ENCODE measurements around the gene ORAI3. TPM values are rescaled to one million over a fixed set of nuclear protein-coding genes. Genes with fewer than 3 reads are reported as not detected.

The ORAI3 gene
- total RNA-seq, 1 experiment from 2014 or later, result 10.8 TPM

DNA sequence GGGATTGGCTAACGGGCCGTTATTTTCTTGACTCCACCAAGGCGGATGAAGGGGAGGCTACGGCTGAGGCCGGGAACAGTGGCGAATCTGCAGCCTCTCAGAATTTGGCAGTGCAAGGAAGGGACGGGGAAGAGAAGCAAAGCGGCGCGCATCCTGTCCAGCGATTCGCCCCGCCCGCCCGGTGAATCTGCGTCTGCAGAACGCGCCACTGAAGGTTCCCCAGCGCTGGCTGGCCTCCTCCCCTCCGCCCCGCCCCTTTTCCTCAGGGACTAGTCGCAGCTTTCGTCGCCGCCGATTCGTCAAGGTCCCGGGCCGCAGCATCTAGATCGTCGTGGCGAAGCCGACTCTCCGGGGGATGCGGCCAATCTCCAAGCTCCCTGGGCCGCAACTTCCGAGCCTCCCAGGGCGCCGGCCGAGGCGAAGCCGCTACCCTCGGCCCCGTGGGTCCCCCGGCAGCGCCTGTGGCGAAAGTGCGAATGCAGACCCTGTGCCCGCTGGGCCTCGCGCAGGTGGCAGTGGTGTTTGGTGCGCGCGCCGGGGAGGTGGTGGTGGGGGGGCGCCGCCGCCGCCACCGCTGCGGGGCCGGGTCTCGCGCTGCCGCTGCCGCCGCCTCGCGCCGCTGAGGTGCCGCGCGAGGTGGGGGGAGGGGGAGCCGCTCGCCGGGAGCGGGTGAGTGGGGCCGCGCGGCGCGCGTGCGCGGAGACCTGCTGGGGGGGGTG, 8.7 kb downstream of the ORAI3 start, which contains the start of gene SETD1A (continued):
- TF ChIP-seq GABPB1 (CRISPR knock-in tag; IDR thresholded peaks at IDR 0.05), result peak; percentile 46; the same call in 1 of the 2 replicates
- no peak for TF ChIP-seq ZNF138 (CRISPR knock-in tag; conservative IDR thresholded peaks at IDR 0.05)
- TF ChIP-seq, protein P1, sequence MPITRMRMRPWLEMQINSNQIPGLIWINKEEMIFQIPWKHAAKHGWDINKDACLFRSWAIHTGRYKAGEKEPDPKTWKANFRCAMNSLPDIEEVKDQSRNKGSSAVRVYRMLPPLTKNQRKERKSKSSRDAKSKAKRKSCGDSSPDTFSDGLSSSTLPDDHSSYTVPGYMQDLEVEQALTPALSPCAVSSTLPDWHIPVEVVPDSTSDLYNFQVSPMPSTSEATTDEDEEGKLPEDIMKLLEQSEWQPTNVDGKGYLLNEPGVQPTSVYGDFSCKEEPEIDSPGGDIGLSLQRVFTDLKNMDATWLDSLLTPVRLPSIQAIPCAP (CRISPR knock-in tag; IDR thresholded peaks at IDR 0.05), result no peak; the same call in 1 of the 2 replicates
- TF ChIP-seq ZSCAN18 (CRISPR knock-in tag; IDR thresholded peaks at IDR 0.05), result no peak
- no peak for TF ChIP-seq KAT7 (CRISPR knock-in tag; IDR thresholded peaks at IDR 0.05; ENCODE audit: borderline replicate concordance)
- TF ChIP-seq, protein P2, sequence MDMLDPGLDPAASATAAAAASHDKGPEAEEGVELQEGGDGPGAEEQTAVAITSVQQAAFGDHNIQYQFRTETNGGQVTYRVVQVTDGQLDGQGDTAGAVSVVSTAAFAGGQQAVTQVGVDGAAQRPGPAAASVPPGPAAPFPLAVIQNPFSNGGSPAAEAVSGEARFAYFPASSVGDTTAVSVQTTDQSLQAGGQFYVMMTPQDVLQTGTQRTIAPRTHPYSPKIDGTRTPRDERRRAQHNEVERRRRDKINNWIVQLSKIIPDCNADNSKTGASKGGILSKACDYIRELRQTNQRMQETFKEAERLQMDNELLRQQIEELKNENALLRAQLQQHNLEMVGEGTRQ (CRISPR knock-in tag; IDR thresholded peaks at IDR 0.05), result no peak
- TF ChIP-seq ZNF317 (CRISPR knock-in tag; IDR thresholded peaks at IDR 0.05; ENCODE audit: borderline replicate concordance, low read depth), result no peak
- no peak for TF ChIP-seq NFE2L1 (CRISPR knock-in tag; IDR thresholded peaks at IDR 0.05)
- no peak for TF ChIP-seq ATF6 (CRISPR knock-in tag; IDR thresholded peaks at IDR 0.05)
- no peak for TF ChIP-seq NFYB (CRISPR knock-in tag; conservative IDR thresholded peaks at IDR 0.05; ENCODE audit: low read depth)
- TF ChIP-seq ZNF416 (CRISPR knock-in tag; IDR thresholded peaks at IDR 0.05), result 0 out of 2 replicates have a peak, but pooled peaks have one; percentile 34
- TF ChIP-seq E2F4 (CRISPR knock-in tag; IDR thresholded peaks at IDR 0.05; ENCODE audit: borderline replicate concordance, low read depth), result no peak
- TF ChIP-seq, protein P3, sequence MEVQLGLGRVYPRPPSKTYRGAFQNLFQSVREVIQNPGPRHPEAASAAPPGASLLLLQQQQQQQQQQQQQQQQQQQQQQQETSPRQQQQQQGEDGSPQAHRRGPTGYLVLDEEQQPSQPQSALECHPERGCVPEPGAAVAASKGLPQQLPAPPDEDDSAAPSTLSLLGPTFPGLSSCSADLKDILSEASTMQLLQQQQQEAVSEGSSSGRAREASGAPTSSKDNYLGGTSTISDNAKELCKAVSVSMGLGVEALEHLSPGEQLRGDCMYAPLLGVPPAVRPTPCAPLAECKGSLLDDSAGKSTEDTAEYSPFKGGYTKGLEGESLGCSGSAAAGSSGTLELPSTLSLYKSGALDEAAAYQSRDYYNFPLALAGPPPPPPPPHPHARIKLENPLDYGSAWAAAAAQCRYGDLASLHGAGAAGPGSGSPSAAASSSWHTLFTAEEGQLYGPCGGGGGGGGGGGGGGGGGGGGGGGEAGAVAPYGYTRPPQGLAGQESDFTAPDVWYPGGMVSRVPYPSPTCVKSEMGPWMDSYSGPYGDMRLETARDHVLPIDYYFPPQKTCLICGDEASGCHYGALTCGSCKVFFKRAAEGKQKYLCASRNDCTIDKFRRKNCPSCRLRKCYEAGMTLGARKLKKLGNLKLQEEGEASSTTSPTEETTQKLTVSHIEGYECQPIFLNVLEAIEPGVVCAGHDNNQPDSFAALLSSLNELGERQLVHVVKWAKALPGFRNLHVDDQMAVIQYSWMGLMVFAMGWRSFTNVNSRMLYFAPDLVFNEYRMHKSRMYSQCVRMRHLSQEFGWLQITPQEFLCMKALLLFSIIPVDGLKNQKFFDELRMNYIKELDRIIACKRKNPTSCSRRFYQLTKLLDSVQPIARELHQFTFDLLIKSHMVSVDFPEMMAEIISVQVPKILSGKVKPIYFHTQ (CRISPR knock-in tag; IDR thresholded peaks at IDR 0.05), result no peak
- TF ChIP-seq PRRX2 (CRISPR knock-in tag; IDR thresholded peaks at IDR 0.05), result 0 out of 2 replicates have a peak, but pooled peaks have one; percentile 7
- TF ChIP-seq, protein P4, sequence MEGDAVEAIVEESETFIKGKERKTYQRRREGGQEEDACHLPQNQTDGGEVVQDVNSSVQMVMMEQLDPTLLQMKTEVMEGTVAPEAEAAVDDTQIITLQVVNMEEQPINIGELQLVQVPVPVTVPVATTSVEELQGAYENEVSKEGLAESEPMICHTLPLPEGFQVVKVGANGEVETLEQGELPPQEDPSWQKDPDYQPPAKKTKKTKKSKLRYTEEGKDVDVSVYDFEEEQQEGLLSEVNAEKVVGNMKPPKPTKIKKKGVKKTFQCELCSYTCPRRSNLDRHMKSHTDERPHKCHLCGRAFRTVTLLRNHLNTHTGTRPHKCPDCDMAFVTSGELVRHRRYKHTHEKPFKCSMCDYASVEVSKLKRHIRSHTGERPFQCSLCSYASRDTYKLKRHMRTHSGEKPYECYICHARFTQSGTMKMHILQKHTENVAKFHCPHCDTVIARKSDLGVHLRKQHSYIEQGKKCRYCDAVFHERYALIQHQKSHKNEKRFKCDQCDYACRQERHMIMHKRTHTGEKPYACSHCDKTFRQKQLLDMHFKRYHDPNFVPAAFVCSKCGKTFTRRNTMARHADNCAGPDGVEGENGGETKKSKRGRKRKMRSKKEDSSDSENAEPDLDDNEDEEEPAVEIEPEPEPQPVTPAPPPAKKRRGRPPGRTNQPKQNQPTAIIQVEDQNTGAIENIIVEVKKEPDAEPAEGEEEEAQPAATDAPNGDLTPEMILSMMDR (IDR thresholded peaks at IDR 0.05), result no peak
- no peak for TF ChIP-seq ZNF263 (CRISPR knock-in tag; IDR thresholded peaks at IDR 0.05; ENCODE audit: low read depth)
- no peak for TF ChIP-seq SMAD4 (CRISPR knock-in tag; IDR thresholded peaks at IDR 0.05)
- TF ChIP-seq ATF2 (CRISPR knock-in tag; IDR thresholded peaks at IDR 0.05; ENCODE audit: borderline replicate concordance, low read depth), result no peak
- TF ChIP-seq GTF2I (CRISPR knock-in tag; conservative IDR thresholded peaks at IDR 0.05), result no peak
- TF ChIP-seq TP53 (CRISPR knock-in tag; IDR thresholded peaks at IDR 0.05), result no peak; the same call in 1 of the 2 replicates
- TF ChIP-seq EMX1 (CRISPR knock-in tag; IDR thresholded peaks at IDR 0.05), result no peak
- TF ChIP-seq, protein P5, sequence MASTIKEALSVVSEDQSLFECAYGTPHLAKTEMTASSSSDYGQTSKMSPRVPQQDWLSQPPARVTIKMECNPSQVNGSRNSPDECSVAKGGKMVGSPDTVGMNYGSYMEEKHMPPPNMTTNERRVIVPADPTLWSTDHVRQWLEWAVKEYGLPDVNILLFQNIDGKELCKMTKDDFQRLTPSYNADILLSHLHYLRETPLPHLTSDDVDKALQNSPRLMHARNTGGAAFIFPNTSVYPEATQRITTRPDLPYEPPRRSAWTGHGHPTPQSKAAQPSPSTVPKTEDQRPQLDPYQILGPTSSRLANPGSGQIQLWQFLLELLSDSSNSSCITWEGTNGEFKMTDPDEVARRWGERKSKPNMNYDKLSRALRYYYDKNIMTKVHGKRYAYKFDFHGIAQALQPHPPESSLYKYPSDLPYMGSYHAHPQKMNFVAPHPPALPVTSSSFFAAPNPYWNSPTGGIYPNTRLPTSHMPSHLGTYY (CRISPR knock-in tag; IDR thresholded peaks at IDR 0.05), result no peak; the same call in 1 of the 2 replicates

Measured in WTC11 (cell line).